Liver (tissue), 9 donors: ENCODE data around the gene CX3CR1. TPM values are rescaled to one million over a fixed set of nuclear protein-coding genes. Genes with fewer than 3 reads are reported as not detected.

Source experiments
- DNase-seq: peaks from one replicate; pipeline ENCODE4 v3.0.0-alpha.2; 2017; ENCODE audit warnings: low spot score
- H3K27ac ChIP-seq, 2 donors: one replicate each; pipeline ENCODE4 v1.7.0; 2013; ENCODE audit warnings: inconsistent platforms in 2 of 2, low read length in 2 of 2, control low read depth in 1 of 2, low read depth in 1 of 2, mild to moderate bottlenecking in 1 of 2
- H3K27me3 ChIP-seq, 4 donors: one replicate each; pipeline versions ENCODE4 v1.6.1 to v1.7.0; 2013; ENCODE audit warnings: low read length in 3 of 4, inconsistent platforms in 1 of 4, mild to moderate bottlenecking in 1 of 4, moderate library complexity in 1 of 4; ENCODE audit not compliant: control insufficient read depth in 4 of 4, insufficient read depth in 4 of 4
- H3K36me3 ChIP-seq, 4 donors: one replicate each; pipeline versions ENCODE4 v1.6.1 to v1.7.0; 2013; ENCODE audit warnings: low read length in 3 of 4, mild to moderate bottlenecking in 3 of 4, low read depth in 1 of 4, moderate library complexity in 1 of 4; ENCODE audit not compliant: control insufficient read depth in 4 of 4, insufficient read depth in 3 of 4
- H3K4me1 ChIP-seq, 4 donors: one replicate each; pipeline versions ENCODE4 v1.6.1 to v1.7.0; 2013; ENCODE audit warnings: low read length in 3 of 4, mild to moderate bottlenecking in 3 of 4, moderate library complexity in 1 of 4; ENCODE audit not compliant: control insufficient read depth in 4 of 4, insufficient read depth in 4 of 4
- H3K4me3 ChIP-seq, 3 donors: one replicate each; pipeline versions ENCODE4 v1.6.1 to v1.7.0; 2013; ENCODE audit warnings: low read length in 3 of 3, control low read depth in 1 of 3, low read depth in 1 of 3, mild to moderate bottlenecking in 1 of 3
- H3K9ac ChIP-seq, 2 donors: one replicate each; pipeline ENCODE4 v1.7.0; 2013; ENCODE audit warnings: low read length in 2 of 2, mild to moderate bottlenecking in 2 of 2, moderate library complexity in 2 of 2, control low read depth in 1 of 2, low read depth in 1 of 2
- H3K9me3 ChIP-seq, 4 donors: one replicate each; pipeline versions ENCODE4 v1.6.1 to v1.7.0; 2013; ENCODE audit warnings: low read length in 3 of 4; ENCODE audit not compliant: control insufficient read depth in 4 of 4
- EGR1 ChIP-seq, 2 donors: IDR thresholded peaks; 2 replicates each; pipeline ENCODE4 v1.6.1; 2016 to 2018; ENCODE audit warnings: antibody characterized with exemption in 2 of 2, low read depth in 2 of 2
- FOXA1 ChIP-seq: IDR thresholded peaks from 2 replicates; pipeline ENCODE4 v1.6.1; 2016; ENCODE audit warnings: antibody characterized with exemption
- FOXA2 ChIP-seq: IDR thresholded peaks from 2 replicates; pipeline ENCODE4 v1.6.1; 2016; ENCODE audit warnings: antibody characterized with exemption
- GABPA ChIP-seq, 2 donors: IDR thresholded peaks in 1 of 2; conservative IDR thresholded peaks in 1 of 2; 2 replicates each; pipeline ENCODE4 v1.6.1; 2016; ENCODE audit warnings: antibody characterized with exemption in 2 of 2, mild to moderate bottlenecking in 1 of 2, moderate library complexity in 1 of 2
- HNF4A ChIP-seq, 2 donors: conservative IDR thresholded peaks; 2 replicates each; pipeline ENCODE4 v1.6.1; 2016; ENCODE audit warnings: antibody characterized with exemption in 2 of 2, mild to moderate bottlenecking in 2 of 2
- HNF4G ChIP-seq: IDR thresholded peaks from 2 replicates; pipeline ENCODE4 v1.6.1; 2016; ENCODE audit warnings: antibody characterized with exemption
- NR2F2 ChIP-seq: IDR thresholded peaks from 2 replicates; pipeline ENCODE4 v1.6.1; 2016; ENCODE audit warnings: antibody characterized with exemption
- RAD21 ChIP-seq, 2 donors: IDR thresholded peaks; 2 replicates each; pipeline ENCODE4 v1.6.1; 2016; ENCODE audit warnings: antibody characterized with exemption in 2 of 2, mild to moderate bottlenecking in 2 of 2
- RXRA ChIP-seq, 2 donors: IDR thresholded peaks; 2 replicates each; pipeline ENCODE4 v1.6.1; 2017 to 2018; ENCODE audit warnings: antibody characterized with exemption in 2 of 2, mild to moderate bottlenecking in 1 of 2
- SP1 ChIP-seq: IDR thresholded peaks from 2 replicates; pipeline ENCODE4 v1.6.1; 2018; ENCODE audit warnings: antibody characterized with exemption, mild to moderate bottlenecking
- TAF1 ChIP-seq: conservative IDR thresholded peaks from 2 replicates; pipeline ENCODE4 v1.6.1; 2016; ENCODE audit warnings: antibody characterized with exemption, mild to moderate bottlenecking
- YY1 ChIP-seq: IDR thresholded peaks from 2 replicates; pipeline ENCODE4 v1.6.1; 2016; ENCODE audit warnings: antibody characterized with exemption, mild to moderate bottlenecking
- WGBS: extraction: QIAGEN DNeasy Blood & Tissue Kit; methylation state at CpG from one replicate; pipeline ENCODE4 v1.1.7; 2013; 5-methylcytosine and 5-hydroxymethylcytosine counted together
- polyA plus RNA-seq, 2 donors: library from polyadenylated mRNA; stranded (reverse) in 1 of 2; unstranded in 1 of 2; fragments of 200-250 nt in 1 of 2; fragments of >200 nt in 1 of 2; fragmentation: Nextera tagmentation in 1 of 2; extraction: Ambion mirVana in 1 of 2; gene quantifications; one replicate each; pipeline versions ENCODE4 v1.2.1 to v1.2.3, GENCODE V29; 2013 to 2015
- total RNA-seq, 2 donors: library from RNA; depleted of rRNA; stranded (reverse); fragments of >200 nt; gene quantifications; one replicate each; pipeline ENCODE4 v1.2.3, GENCODE V29; 2014
- TF ChIP-seq, protein P1 (sequence below): IDR thresholded peaks from 2 replicates; pipeline ENCODE4 v1.6.1; 2016; ENCODE audit warnings: antibody characterized with exemption, mild to moderate bottlenecking
- TF ChIP-seq, protein P2 (sequence below): IDR thresholded peaks from 2 replicates; pipeline ENCODE4 v1.6.1; 2016; ENCODE audit warnings: antibody characterized with exemption
- TF ChIP-seq, protein P3 (sequence below): IDR thresholded peaks from 2 replicates; pipeline ENCODE4 v1.6.1; 2016; ENCODE audit warnings: antibody characterized with exemption
- donor health status: healthy.
- donor health status: healthy.
- donor health status: healthy.
- donor health status: healthy.
- donor health status: healthy.

The CX3CR1 gene
- total and polyA plus RNA-seq, 4 donors = 0.33 to 1.9 (median 0.55) TPM

DNA sequence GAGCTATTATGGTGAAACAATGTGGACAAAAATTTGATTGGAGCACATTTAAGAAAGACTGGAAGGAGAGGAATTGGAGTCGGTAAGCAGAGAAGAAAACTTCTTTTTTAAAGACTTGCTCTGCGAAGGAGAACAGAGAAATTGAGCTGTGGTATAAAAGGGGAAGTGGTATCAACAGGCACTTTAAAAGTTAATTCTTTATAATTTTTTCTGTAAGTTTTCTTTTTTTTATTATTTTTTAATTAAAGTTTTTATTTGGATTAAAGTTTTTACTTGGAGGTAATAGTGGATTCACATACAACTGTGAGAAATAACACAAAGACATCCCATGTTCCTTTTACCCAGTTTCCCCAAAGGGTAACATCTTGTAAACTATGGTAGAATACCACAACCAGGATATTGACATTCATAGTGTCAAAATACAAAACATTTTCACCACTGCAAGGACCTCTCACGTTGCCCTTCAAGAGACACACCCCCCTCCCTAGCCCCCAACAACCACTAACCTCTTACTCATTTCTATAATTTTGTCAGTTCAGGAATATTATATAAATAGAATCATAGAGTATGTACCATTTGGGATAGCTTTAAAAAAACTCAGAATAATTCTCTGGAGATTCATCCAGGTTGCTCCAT, 53.6 kb downstream of the CX3CR1 start:
- Histone ChIP-seq H3K36me3 (no peaks in the 10 kb centered on the region), H3K27ac (no peak overlapping the region), H3K9me3 (no peaks in the 10 kb centered on the region), H3K27me3 (no peaks in the 10 kb centered on the region), H3K4me3 (no peak overlapping the region), H3K9ac (no peak overlapping the region), H3K4me1 (no peaks in the 10 kb centered on the region)
- TF ChIP-seq RAD21 (IDR thresholded peaks at IDR 0.05) (no peak), GABPA (IDR thresholded peaks at IDR 0.05 in 1 of 2, conservative IDR thresholded peaks at IDR 0.05 in 1 of 2) (no peak), HNF4G (no peak), HNF4A (conservative IDR thresholded peaks at IDR 0.05) (no peak), FOXA1 (no peak)
- TF ChIP-seq, protein P1, sequence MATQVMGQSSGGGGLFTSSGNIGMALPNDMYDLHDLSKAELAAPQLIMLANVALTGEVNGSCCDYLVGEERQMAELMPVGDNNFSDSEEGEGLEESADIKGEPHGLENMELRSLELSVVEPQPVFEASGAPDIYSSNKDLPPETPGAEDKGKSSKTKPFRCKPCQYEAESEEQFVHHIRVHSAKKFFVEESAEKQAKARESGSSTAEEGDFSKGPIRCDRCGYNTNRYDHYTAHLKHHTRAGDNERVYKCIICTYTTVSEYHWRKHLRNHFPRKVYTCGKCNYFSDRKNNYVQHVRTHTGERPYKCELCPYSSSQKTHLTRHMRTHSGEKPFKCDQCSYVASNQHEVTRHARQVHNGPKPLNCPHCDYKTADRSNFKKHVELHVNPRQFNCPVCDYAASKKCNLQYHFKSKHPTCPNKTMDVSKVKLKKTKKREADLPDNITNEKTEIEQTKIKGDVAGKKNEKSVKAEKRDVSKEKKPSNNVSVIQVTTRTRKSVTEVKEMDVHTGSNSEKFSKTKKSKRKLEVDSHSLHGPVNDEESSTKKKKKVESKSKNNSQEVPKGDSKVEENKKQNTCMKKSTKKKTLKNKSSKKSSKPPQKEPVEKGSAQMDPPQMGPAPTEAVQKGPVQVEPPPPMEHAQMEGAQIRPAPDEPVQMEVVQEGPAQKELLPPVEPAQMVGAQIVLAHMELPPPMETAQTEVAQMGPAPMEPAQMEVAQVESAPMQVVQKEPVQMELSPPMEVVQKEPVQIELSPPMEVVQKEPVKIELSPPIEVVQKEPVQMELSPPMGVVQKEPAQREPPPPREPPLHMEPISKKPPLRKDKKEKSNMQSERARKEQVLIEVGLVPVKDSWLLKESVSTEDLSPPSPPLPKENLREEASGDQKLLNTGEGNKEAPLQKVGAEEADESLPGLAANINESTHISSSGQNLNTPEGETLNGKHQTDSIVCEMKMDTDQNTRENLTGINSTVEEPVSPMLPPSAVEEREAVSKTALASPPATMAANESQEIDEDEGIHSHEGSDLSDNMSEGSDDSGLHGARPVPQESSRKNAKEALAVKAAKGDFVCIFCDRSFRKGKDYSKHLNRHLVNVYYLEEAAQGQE = no peak
- WGBS = 65% methylated on average over 3 of the region's 3 CpGs
- DNase-seq = no peak

DNA sequence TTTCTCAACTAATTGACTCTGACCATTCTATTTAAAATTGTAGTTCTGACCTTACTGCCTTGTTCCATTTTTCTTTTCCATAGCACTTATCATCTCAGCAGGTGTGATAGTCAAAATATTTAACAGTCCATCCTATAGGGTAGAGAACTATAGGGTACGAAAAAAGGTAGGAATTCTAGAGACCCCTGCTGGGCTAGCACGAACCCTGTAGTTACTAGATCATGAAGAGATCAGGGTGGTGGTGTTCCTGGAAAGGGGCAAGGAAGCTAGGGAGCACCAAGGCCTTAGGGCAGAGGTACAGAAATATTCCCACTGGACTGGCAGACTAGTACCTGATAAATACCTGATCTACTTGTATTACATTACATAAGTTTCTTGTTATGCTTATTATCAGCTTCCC, 55.5 kb downstream of the CX3CR1 start:
- no peak for DNase-seq
- no peaks in the 10 kb centered on the region for H3K36me3 ChIP-seq
- H3K4me1 ChIP-seq = no peaks in the 10 kb centered on the region
- H3K27ac ChIP-seq = no peak overlapping the region
- H3K9me3 ChIP-seq = no peaks in the 10 kb centered on the region
- no peak for TF ChIP-seq TAF1
- no peak for TF ChIP-seq HNF4G
- no peak for TF ChIP-seq FOXA1
- no peak for TF ChIP-seq NR2F2
- TF ChIP-seq, protein P2, sequence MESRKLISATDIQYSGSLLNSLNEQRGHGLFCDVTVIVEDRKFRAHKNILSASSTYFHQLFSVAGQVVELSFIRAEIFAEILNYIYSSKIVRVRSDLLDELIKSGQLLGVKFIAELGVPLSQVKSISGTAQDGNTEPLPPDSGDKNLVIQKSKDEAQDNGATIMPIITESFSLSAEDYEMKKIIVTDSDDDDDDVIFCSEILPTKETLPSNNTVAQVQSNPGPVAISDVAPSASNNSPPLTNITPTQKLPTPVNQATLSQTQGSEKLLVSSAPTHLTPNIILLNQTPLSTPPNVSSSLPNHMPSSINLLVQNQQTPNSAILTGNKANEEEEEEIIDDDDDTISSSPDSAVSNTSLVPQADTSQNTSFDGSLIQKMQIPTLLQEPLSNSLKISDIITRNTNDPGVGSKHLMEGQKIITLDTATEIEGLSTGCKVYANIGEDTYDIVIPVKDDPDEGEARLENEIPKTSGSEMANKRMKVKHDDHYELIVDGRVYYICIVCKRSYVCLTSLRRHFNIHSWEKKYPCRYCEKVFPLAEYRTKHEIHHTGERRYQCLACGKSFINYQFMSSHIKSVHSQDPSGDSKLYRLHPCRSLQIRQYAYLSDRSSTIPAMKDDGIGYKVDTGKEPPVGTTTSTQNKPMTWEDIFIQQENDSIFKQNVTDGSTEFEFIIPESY = no peak
- TF ChIP-seq, protein P3, sequence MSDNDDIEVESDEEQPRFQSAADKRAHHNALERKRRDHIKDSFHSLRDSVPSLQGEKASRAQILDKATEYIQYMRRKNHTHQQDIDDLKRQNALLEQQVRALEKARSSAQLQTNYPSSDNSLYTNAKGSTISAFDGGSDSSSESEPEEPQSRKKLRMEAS = no peak
- TF ChIP-seq EGR1 (IDR thresholded peaks at IDR 0.05; ENCODE audit: low read depth in 2 of 2) = no peak
- no peak for TF ChIP-seq SP1
- no peak for TF ChIP-seq RXRA (IDR thresholded peaks at IDR 0.05)
- no peak for TF ChIP-seq FOXA2
- TF ChIP-seq YY1 = no peak
- TF ChIP-seq, protein P1 = no peak
- WGBS = 86% methylated on average over 2 of the region's 2 CpGs
- no peak overlapping the region for H3K4me3 ChIP-seq
- no peak overlapping the region for H3K9ac ChIP-seq
- H3K27me3 ChIP-seq = no peaks in the 10 kb centered on the region
